BLaER1 treated with 17β-estradiol and CSF1 and Interleukin-3, amounts not matched to agents 10 nM and 100 nM (cell line): ENCODE results near the gene OSBPL10.
"Not testable (repeated sequence)": the region's sequence is repeated elsewhere in the genome, so short reads cannot be mapped to it uniquely, and the experiment has no call there.

ENCODE experiments used
- H3K27ac ChIP-seq, 11 experiments: shearing (Covaris generic); formaldehyde crosslinking; 2 replicates each; pipeline ENCODE4 v1.8.1; 2022
- H3K27me3 ChIP-seq, 11 experiments: shearing (Covaris generic); formaldehyde crosslinking; 2 replicates each; pipeline ENCODE4 v1.8.1; 2022
- H3K36me3 ChIP-seq, 11 experiments: shearing (Covaris generic); formaldehyde crosslinking; 2 replicates each; pipeline ENCODE4 v1.8.1; 2022
- H3K4me1 ChIP-seq, 10 experiments: shearing (Covaris generic); formaldehyde crosslinking; 2 replicates each; pipeline ENCODE4 v1.8.1; 2022
- H3K4me2 ChIP-seq, 11 experiments: shearing (Covaris generic); formaldehyde crosslinking; 2 replicates each; pipeline ENCODE4 v1.8.1; 2022
- H3K4me3 ChIP-seq, 10 experiments: shearing (Covaris generic); formaldehyde crosslinking; 2 replicates each; pipeline ENCODE4 v1.8.1; 2022
- H3K9ac ChIP-seq, 11 experiments: shearing (Covaris generic); formaldehyde crosslinking; 2 replicates each; pipeline ENCODE4 v1.8.1; 2022
- H3K9me3 ChIP-seq, 11 experiments: shearing (Covaris generic); formaldehyde crosslinking; replicated peaks in 1 of 11; 2 replicates each; pipeline ENCODE4 v1.8.1; 2022
- H4K20me1 ChIP-seq, 11 experiments: shearing (Covaris generic); formaldehyde crosslinking; 2 replicates each; pipeline ENCODE4 v1.8.1; 2022
- Cebpa-rat ChIP-seq, 11 experiments: shearing (Covaris generic); IDR thresholded peaks; 2 replicates each; pipeline ENCODE4 v1.8.1; 2022

OSBPL10 gene

DNA sequence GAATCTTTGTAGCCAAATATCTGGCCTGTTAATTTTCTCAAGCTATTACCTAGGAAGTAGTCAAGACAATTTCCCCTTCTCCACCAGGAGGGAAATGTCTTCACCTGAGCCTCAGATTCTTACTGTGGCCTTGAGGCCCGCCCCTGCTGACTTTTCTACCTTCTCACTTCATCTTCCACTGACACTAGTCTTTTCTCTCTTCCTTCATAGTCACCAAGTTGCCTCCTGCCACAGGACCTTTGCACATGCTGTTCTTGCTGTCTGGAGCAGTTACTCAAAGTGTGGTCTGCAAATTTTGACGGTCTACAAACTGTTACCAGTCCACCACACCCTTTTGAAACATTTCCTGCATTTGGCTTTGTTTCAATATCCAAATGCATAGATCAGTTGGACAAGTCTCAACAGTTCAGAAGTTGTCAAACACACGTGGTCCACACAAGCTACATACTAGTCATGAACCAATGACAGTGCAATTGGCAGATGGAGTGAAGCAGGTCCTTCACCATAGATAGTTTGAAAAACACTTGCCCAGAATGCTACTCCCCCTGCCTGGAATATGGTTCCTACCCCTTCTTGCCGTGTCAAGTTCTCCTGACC lies 100.5 kb downstream of the OSBPL10 start:
- H3K4me1 ChIP-seq, result peaks cover 0 to 5% (median 0%) of the 10 kb centered on the region in 10 experiments; a peak in 2 of 20 replicates
- H3K4me3 ChIP-seq, result no peak overlapping the region
- no peak for TF ChIP-seq Cebpa-rat (IDR thresholded peaks at IDR 0.05)
- no peaks in the 10 kb centered on the region for H3K36me3 ChIP-seq
- H4K20me1 ChIP-seq, result no peaks in the 10 kb centered on the region
- H3K4me2 ChIP-seq, result no peak overlapping the region; a peak in 1 of 22 replicates
- H3K27me3 ChIP-seq, result no peaks in the 10 kb centered on the region
- H3K27ac ChIP-seq, result no peak overlapping the region
- H3K9ac ChIP-seq, result no peak overlapping the region
- H3K9me3 ChIP-seq, result no peaks in the 10 kb centered on the region; a peak in 1 of 22 replicates

DNA sequence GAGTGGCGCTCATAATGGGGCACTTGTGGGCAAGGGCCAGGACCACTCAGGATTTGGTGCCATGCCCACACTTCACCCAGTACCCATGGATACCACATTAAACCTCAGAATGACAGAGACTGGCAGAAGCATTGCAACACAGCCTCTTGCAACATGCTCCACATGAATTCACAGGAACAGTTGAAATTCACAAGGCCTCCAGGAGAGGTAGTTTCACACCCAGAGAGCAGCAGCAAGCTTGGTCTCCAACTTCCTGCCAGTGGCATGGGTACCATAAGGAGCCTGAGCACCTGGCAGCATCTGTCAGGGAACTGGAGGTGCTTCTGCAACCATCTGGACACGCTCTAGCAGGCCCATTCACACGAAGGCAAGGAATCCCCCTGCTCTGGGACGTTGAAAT lies 101.0 kb downstream of the OSBPL10 start:
- Histone ChIP-seq H3K27me3 (no peaks in the 10 kb centered on the region), H3K9me3 (no peaks in the 10 kb centered on the region; a peak in 1 of 22 replicates), H3K9ac (no peak overlapping the region), H3K4me1 (peaks cover 0 to 5% (median 0%) of the 10 kb centered on the region in 10 experiments; a peak in 2 of 20 replicates), H4K20me1 (no peaks in the 10 kb centered on the region), H3K27ac (no peak overlapping the region), H3K4me3 (no peak overlapping the region), H3K4me2 (peak overlapping the region in 1 of 11 experiments; percentile 22; a peak in 2 of 22 replicates), H3K36me3 (no peaks in the 10 kb centered on the region)
- TF ChIP-seq Cebpa-rat (IDR thresholded peaks at IDR 0.05), result peak in 2 of 11 experiments; percentile 28 to 29; a peak in 1 of 22 replicates

DNA sequence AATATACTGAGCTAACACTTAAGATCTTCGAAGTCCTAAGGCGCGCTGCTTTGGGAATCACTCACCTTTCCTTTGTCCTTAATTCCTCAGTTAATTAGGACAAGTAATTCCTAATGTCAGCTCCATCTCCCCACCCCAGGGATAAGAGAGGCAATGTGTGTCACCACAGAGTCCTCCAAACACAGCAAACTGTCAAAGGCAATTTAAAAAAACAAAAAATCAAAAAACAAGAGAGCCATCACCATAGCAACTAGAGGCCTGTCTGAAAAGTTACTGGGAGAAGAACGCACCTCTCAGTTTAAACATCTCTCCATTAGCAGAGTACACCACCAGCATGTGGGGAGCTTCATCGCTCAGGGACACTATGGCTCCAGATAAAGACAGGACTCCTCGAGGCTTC lies 101.7 kb downstream of the OSBPL10 start:
- no peaks in the 10 kb centered on the region for H4K20me1 ChIP-seq
- no peaks in the 10 kb centered on the region for H3K27me3 ChIP-seq
- no peak for TF ChIP-seq Cebpa-rat (IDR thresholded peaks at IDR 0.05)
- H3K4me2 ChIP-seq, result no peak overlapping the region
- no peak overlapping the region for H3K27ac ChIP-seq
- no peak overlapping the region for H3K4me3 ChIP-seq
- H3K9me3 ChIP-seq, result no peaks in the 10 kb centered on the region; a peak in 1 of 22 replicates
- peaks cover 0 to 5% (median 0%) of the 10 kb centered on the region in 10 experiments; a peak in 2 of 20 replicates for H3K4me1 ChIP-seq
- H3K36me3 ChIP-seq, result no peaks in the 10 kb centered on the region
- no peak overlapping the region for H3K9ac ChIP-seq

DNA sequence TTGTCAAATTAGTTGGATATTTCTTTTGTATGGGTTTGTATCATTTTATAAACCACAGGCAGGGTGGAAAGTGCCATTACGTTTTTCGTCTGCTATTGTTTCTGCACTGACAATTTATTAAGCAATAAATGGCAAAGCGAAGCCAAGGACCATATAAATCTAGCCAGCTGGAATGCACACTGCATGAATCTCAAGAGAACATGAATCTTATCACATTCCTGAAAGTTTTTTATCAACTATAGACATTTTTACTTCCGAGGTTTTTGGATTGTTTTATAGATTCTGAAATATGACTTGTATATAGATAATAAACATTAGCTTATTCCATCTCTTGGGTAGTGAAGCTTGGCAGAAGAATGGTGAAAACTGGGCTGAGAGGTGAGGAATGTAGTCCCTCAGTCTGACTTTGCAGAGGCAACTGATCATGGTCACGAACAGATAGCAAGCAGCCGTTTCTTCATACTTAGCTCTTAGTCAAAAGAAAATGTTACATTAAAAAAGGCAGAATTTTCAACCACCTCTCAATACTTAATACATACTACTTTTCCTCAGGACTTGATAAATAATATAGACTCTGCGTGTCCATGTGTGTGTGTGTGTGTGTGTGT lies 102.7 kb downstream of the OSBPL10 start:
- H3K9ac ChIP-seq, result no peak overlapping the region
- H3K27me3 ChIP-seq, result no peaks in the 10 kb centered on the region
- TF ChIP-seq Cebpa-rat (IDR thresholded peaks at IDR 0.05), result no peak
- no peak overlapping the region for H3K4me3 ChIP-seq
- peaks cover 0 to 5% (median 0%) of the 10 kb centered on the region in 10 experiments; a peak in 2 of 20 replicates for H3K4me1 ChIP-seq
- H3K9me3 ChIP-seq, result no peaks in the 10 kb centered on the region; a peak in 1 of 22 replicates
- no peaks in the 10 kb centered on the region for H3K36me3 ChIP-seq
- H3K27ac ChIP-seq, result no peak overlapping the region
- H3K4me2 ChIP-seq, result no peak overlapping the region
- H4K20me1 ChIP-seq, result no peaks in the 10 kb centered on the region

DNA sequence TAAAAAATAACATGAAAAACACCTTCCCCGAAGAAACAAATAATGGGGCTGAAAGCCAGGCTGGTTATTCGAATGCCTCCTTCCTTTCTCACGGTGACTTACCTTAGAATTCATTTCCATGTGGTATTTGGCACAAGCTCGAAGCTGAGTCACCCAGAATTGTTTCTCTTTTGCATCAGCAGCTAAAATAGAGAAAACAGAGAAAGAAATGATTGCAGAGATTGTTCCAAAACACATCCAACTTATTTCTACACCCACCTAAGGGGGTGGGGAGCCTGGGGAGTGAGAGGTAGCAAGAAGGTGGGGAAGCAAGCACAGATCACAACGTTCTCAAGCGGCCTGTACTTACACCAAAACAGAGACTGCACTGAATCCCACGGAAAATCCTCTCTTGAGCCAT lies 104.7 kb downstream of the OSBPL10 start:
- Histone ChIP-seq H4K20me1 (no peaks in the 10 kb centered on the region), H3K9me3 (no peaks in the 10 kb centered on the region; a peak in 1 of 22 replicates), H3K27me3 (no peaks in the 10 kb centered on the region), H3K4me3 (no peak overlapping the region), H3K4me1 (peaks cover 0 to 5% (median 0%) of the 10 kb centered on the region in 10 experiments; a peak in 2 of 20 replicates), H3K4me2 (no peak overlapping the region), H3K36me3 (no peaks in the 10 kb centered on the region), H3K27ac (no peak overlapping the region), H3K9ac (no peak overlapping the region)
- no peak for TF ChIP-seq Cebpa-rat (IDR thresholded peaks at IDR 0.05)

DNA sequence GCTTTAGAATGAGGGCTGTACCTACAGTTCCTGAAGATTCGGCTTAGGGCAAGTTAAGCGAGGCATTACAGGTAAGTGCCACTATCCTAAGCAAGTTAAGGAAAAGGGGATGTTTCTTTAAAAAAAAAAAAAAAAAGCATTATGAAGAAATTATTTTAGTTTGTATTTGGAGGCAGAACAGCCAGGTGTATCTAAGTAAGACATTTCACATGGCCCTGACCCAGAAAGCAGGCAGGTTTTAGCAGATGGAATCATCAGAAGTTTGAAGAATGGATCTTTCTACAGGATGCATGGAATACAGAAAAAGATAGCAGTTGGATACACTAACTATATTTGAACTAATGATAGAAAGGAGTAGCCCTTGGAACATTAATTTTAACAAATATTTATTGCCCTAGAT lies 105.6 kb downstream of the OSBPL10 start:
- TF ChIP-seq Cebpa-rat (IDR thresholded peaks at IDR 0.05), result no peak
- no peaks in the 10 kb centered on the region for H3K36me3 ChIP-seq
- no peak overlapping the region for H3K9ac ChIP-seq
- H3K4me3 ChIP-seq, result no peak overlapping the region
- no peak overlapping the region for H3K4me2 ChIP-seq
- H3K27me3 ChIP-seq, result no peaks in the 10 kb centered on the region
- peaks cover 0 to 5% (median 0%) of the 10 kb centered on the region in 10 experiments; a peak in 2 of 20 replicates for H3K4me1 ChIP-seq
- H3K27ac ChIP-seq, result no peak overlapping the region
- H3K9me3 ChIP-seq, result peaks cover 0 to 1% (median 0%) of the 10 kb centered on the region in 11 experiments; a peak in 4 of 22 replicates
- no peaks in the 10 kb centered on the region for H4K20me1 ChIP-seq

DNA sequence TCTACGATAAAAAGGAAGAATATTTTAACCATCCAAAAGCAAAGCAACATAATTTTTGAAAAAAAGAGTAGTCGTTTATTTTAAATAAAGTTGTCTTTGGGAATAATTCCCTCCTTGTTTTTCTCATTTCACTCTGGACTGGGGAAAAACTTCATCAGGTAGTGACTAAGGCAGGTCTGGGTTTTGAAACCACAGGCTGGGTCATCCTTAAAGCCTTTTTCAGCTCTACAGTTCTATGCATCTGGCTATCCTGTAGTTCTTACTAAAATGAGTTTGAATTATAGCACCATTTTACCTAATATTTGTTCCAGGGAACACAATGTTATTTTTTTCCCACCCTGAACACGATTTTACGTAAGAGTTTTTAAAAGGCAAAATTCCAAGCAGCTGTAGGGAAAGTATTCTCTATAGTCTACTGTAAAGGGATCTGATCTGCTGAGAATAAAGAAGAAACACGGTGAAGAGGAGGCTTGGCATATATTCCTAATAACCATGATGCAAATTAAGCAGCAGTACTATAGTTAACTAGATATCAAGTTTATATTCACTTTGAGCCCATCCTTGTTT lies 107.7 kb downstream of the OSBPL10 start:
- no peak overlapping the region for H3K4me2 ChIP-seq

DNA sequence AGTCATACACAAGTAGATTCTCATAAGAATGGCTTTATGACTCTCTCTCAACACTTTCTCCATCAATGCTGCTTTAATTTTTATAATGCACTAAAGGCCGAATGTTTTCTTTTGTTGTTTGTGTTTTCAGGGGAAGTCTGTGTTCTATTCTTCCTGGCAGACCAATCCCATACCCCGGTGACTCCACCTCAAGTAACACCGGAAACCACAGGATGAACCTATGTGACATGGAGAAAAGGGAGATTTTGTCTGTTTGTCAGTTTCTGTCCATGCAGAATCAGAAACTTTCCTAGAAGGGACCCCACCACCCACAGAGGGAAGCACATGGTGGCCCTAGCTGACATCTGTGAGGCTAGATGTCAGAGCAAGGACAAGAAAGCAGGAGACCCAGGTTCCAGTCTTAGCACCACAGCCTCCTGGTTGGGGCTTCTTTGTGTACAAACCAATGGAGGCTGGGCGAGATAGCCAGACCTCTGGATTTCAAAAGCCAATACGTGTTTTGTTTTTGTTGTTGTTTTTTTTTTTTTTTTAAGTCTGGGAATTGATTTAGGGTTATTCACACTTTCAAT lies 109.0 kb downstream of the OSBPL10 start:
- no peak for TF ChIP-seq Cebpa-rat (IDR thresholded peaks at IDR 0.05)
- Histone ChIP-seq H3K4me2 (no peak overlapping the region), H3K4me3 (no peak overlapping the region), H3K4me1 (no peaks in the 10 kb centered on the region), H3K9me3 (peaks cover 0 to 8% (median 5%) of the 10 kb centered on the region in 11 experiments; a peak in 5 of 22 replicates), H3K9ac (no peak overlapping the region), H3K27ac (no peak overlapping the region), H4K20me1 (no peaks in the 10 kb centered on the region), H3K36me3 (no peaks in the 10 kb centered on the region), H3K27me3 (no peaks in the 10 kb centered on the region)

More for the DNA sequence above, 107.7 kb downstream of the OSBPL10 start:
- no peak for TF ChIP-seq Cebpa-rat (IDR thresholded peaks at IDR 0.05)
- H3K36me3 ChIP-seq, result no peaks in the 10 kb centered on the region
- peaks cover 0 to 8% (median 5%) of the 10 kb centered on the region in 11 experiments; a peak in 5 of 22 replicates for H3K9me3 ChIP-seq
- no peaks in the 10 kb centered on the region for H3K27me3 ChIP-seq
- no peaks in the 10 kb centered on the region for H3K4me1 ChIP-seq
- no peak overlapping the region for H3K9ac ChIP-seq
- H3K4me3 ChIP-seq, result no peak overlapping the region
- H3K27ac ChIP-seq, result no peak overlapping the region
- H4K20me1 ChIP-seq, result no peaks in the 10 kb centered on the region

DNA sequence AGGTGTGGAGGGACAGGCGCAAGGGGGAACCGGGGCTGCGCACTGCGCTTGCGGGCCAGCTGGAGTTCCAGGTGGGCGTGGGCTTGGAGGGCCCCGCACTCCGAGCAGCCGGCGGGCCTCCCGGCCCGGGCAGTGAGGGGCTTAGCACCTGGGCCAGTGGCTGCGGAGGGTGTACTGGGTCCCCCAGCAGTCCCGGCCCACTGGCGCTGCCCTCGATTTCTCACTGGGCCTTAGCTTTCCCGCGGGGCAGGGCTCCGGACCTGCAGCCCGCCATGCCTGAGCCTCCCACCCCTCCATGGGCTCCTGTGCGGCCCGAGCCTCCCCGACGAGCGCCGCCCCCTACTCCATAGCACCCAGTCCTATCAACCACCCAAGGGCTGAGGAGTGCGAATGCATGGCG lies 111.0 kb downstream of the OSBPL10 start:
- H3K36me3 ChIP-seq, H3K4me1 ChIP-seq, H3K9me3 ChIP-seq: not testable (repeated sequence)

More for the DNA sequence above, 111.0 kb downstream of the OSBPL10 start:
- H3K27me3 ChIP-seq, H3K9ac ChIP-seq, H4K20me1 ChIP-seq, H3K4me2 ChIP-seq, H3K27ac ChIP-seq, H3K4me3 ChIP-seq: not testable (repeated sequence)
